ENCODE data around the gene SIAH1. TPM values are rescaled to one million over a fixed set of nuclear protein-coding genes. Genes with fewer than 3 reads are reported as not detected.
"Not testable (repeated sequence)": the region's sequence is repeated elsewhere in the genome, so short reads cannot be mapped to it uniquely, and the experiment has no call there.

The SIAH1 gene
- total RNA-seq, 1 donor from 2014 or later, result 38.1 TPM

DNA sequence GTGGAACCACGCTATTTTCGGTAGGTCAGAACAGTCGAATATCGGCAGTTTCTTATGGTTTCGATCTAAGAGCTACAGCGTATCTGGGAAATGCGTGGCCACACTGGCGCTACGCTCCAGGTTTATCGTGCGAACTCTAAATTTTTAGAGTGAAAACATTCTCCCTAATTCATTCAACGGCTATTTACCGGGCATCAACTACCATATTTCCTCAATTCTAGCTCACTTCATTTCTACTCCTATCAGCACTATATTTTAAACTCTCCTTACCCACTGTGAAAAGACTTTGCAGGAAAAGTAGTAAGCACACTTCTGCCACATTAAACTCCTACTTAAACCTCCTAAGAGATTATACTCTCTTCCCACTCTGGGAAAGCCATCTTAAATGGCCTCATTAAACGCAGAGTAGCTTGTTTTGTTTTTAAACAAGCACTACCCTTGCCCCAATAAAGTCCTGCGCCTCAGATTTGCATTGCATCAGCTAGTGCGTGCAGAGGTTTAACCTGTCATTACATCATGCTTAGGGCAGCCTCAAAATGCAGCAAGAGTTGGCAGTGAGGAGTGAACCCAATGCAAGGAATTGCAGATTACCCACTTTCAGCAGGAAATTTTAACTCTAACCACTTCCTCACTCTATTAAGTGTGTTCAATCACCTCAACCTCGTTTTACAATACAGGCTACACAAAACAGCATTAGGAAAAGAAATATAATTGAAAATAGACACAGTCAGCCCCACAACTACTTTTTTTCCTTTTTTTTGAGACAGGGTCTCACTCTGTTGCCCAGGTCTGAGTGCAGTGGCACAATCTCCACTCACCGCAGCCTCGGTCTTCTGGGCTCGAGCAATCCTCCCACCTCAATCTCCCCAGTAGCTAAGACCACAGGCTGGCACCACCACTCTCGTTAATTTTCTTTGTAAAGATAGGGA is 18.8 kb downstream of the SIAH1 start:
- peak; percentile 87 for DNase-seq (ENCODE audit: low read depth)

DNA sequence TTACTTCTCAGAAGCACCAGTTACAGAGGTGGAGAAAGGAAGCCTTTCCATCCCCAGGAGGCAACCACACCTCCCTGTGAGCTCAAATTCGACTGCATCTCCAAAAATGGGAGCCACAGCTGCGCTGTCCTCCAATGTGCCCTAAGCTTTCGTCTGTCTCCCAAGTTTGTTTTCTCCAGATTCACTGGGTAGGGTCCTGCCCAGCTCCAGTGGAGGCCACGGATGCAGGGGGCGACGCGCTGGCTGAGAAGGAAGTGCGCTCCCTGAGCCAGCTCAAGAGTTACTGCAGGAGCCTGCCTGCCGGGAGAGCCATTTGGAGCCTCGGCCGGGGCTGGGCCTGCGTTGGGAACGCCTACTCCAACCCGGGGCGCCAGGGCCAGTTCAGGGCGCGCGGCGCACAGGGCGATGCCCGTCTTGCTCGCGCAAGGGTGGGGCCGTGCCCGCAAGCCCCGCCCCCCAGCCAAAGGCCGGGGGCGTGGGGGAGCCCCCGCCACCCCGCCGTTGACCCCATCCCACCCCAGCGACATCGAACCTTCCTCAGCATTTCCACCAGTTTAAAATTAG is 19.5 kb downstream of the SIAH1 start:
- peak; percentile 74 for DNase-seq (ENCODE audit: low read depth)

DNA sequence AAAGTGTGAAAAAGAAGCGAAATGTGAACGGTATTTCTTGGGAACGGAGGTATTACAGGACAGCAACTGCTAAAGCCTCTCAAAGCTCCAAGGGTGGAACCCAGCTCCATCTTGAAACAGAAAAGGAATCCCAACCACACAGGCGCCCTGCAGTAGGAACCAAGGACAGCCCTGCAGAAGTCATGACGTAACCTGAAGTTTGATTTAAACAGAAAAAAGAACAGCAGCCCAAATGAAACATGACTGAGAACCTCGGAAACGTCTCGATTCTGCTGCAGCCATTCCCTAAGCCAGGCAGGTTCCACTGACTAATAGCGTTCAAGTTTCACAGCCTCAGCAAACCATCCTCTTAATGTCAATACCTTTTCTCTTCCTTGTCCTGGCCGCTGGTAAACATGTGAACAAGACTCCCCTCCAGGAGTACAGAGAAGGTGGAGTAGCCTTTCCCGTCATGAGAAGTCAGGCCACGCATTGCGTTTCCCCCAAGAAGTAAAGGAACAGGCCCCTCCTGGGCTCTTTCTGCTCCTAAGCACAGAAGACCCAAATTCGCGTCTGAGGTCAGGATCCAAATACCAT is 20.1 kb downstream of the SIAH1 start:
- DNase-seq (ENCODE audit: low read depth), result peak; percentile 34

DNA sequence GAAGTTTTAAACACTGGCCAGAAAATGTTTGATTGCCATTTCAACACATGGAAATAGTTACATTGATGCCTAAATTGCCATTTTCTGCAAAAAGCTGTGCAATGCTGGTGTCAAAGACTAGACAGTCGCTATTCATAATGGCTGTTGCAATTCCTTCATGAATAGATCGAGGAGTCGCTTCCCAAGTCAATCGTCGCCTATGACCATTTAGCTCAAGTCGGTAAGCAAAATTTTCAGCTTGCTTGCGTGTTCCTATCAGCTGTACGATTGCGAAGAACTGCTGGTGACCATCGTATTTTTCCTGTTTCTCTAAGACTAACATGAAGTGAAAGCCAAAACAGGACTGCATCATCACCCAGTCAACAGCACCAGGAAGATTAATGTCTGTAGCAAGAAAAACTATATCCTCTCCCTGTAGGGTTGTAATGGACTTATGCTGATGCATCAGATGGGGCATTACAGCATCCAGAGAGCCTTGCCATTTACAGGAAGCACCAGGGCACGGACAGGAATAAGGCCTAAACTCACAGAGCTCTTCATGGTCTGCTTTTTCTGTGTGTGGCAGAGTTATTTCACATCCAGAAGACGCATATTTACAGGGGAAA is 23.6 kb downstream of the SIAH1 start:
- no peak for DNase-seq (ENCODE audit: low read depth)

DNA sequence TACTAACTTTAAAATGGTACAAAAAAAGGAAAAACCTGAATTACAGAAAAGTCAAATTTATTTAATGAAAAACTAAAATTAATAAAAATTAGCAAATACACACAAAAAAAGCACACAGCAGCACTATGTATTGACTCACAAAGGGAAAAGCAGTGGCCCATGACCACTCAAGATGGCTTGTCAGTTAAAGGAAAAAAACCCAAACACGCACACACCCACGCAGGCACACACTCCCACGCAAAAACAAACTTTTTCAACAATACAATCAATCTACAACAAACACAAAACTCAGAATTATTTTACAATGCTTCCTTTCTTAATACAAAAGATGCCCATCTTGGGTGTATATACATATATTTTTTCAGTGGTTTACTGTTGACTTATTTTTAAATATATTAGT is 24.2 kb downstream of the SIAH1 start:
- no peak for DNase-seq (ENCODE audit: low read depth)

DNA sequence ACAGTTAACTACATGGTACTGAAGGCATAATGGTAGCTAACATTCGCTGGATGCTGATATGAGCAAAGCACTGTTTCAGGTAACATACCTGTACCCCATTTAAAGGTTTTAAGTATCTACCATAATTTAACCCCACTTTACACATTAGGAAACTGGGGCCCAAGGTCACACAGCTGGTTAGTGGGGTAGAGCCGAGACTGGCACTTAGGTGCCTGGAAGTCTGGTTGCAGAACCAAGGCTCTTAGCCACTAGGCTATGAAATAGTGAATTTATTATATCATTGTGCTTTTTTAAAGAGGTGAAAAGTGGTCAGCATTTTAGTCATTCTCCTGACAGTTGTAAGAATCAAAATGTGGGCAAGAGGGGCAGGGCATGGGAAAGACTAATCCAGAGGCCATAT is 25.2 kb downstream of the SIAH1 start:
- DNase-seq (ENCODE audit: low read depth), result no peak

DNA sequence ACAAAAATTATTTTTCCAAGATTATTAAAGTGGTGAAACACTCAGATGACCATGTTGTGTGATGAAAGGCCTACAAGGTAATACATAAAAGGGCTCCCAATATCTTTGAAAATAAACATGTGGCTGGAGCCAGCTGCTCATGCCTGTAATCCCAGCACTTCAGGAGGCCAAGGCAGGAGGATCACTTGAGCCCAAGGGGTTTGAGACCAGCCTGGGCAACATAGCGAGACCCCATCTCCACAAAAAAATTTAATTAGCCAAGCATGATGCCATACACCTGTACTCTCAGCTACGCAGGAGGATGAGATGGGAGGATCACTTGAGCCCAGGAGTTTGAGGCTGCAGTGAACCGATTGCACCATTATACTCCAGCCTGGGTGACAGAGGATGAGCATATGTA is 26.8 kb downstream of the SIAH1 start:
- no peak for DNase-seq (ENCODE audit: low read depth)

DNA sequence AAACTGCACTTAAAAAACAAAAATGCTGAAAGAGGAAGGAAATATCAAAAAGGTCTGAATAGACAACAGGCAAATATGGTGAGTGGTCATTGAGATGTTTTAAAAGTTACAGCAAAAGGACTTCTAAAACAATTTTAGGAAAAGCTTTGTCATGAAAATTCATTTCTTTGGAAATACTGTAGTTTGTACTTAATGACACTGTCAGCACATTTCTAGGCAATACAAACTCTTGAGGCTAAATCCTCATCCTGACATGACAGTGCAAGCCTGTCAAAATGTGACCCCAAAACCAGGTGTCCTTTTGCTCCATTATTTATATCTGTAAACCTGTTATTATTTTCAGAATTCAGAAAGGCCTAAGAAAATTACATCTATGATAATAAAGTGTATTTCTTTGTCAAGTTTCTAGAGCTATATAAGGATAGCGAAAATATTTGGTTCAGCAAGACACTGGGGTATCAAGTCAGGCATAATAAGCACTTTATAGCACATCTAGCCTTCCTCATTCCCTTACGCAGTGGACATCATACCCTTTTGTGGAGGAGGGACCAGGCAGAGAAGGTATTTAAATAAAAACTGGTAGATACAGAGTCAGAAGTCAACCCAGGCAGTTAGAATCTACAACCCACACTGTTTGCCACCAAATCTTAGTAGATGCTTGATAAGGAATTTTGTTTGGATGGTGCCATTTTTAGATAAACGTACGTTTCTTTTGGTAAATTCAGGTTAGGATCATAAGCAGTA is 28.4 kb downstream of the SIAH1 start:
- DNase-seq (ENCODE audit: low read depth), result no peak

DNA sequence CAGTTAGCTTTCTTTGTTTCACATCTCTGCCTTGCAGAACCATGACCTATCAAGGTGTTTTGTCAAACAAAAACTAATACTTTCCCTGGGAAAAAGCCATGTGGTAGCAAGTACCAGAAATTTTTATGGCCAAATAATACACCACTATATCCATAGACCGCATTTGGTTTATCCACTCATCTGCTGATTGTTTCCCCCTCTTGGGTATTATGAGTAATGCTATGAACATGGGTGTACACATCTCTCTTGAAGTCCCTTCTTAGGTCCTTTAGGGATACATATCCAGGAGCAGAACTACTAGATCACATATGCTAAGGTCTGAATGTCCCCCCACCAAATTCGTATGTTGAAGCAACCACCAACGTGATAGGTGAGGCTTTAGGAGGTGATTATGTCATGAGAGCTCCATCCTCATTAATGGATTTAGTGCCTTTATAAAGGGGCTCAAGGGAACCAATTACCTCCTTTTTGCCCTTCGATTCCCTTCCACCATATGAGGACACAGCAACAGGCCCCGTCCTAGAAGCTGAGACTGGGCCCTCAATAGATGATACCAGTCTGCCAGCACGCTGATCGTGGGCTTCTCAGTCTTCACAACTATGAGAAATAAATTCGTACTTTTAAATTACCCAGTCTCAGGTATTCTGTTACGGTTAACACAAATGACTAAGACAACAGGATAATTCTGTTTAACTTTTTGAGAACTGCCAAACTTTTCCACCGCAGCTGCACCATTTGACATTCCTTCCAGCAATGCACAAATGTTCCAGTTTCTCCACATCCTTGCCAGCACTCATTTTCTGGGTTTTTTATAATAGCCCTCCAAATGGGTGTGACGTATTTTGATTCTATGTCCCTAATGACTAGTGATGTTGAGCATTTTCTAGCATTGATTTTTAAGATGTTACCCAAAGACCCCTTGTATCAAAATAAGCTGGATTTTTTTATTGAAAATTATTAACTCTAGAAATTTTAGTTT is 30.0 kb downstream of the SIAH1 start:
- DNase-seq (ENCODE audit: low read depth), result no peak

DNA sequence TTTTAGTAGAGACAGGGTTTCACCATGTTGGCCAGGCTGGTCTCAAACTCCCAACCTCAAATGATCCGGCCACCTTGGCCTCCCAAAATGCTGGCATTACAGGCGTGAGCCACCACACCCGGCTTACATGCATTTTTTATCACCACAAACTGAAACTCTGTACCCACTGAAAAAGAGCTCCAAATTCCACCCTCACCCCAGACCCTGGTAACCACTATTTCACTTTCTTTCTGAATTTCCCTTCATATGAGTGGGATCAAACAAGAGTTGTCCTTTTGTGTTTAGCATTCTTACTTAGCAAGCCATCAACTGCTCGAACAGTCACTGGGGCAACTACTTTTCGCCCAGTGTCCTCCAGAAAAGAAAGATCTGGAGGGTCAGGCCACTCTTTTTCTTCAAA is 30.8 kb downstream of the SIAH1 start:
- not testable (repeated sequence) for DNase-seq (ENCODE audit: low read depth)

DNA sequence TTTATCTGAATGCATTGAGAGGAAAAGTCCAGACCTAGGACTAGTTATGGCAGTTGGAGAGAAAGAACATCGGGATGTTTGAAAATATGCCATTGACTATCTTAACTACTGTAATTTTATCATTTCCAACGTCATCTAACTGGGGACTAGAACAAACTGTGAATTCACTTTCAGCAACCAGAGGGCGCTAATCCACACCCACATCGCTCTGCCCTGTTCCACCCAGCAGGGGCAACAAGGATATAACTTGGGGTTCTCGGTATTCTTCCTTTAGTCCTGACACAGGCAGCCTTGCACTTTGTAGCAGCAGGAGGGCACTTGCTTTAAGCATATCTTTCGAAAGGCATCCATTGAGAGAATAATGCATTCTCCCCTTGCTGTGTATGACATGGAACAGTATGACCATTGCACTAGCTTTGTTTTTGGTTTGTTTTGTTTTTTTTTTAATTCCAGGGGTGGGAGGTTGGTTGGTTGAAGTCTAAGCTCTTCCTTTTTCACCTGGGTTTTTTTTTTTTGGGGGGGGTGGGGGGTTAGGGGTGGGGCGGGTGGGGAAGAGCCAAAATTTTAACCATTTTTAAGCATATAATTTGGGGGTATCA is 31.5 kb downstream of the SIAH1 start:
- DNase-seq (ENCODE audit: low read depth), result peak; percentile 61

DNA sequence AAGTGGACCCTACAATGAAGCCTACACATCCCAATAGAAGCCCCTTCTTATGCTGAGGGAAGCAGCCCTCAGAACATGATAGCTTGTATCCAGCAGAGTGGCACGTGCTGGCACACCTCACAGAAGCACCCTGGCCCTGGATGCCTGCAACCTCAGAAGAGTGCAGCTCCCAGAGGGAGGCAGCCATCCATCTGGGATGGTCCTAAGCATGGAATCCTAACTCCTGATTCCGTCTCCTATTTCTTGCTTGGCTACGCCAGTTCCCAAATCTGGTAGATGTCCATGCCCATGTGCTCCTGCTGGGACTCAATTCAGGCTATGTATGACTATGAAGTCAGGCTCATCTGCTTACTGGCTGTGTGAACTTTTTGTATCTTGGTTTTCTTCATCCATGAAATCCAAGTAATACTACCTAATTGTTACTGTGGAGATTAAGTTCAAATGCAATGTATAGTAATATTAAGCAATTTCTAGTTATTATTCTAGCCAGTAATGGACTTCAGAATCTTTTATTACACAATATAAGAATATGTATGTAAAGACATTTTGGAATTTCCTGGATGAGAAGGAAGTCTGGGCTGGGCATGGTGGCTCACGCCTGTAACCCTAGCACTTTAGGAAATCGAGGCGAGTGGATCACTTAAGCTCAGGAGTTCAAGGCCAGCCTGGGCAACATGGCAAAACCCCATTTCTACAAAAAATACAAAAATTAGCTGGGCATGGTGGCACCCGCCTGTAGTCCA is 32.4 kb downstream of the SIAH1 start:
- no peak for DNase-seq (ENCODE audit: low read depth)

DNA sequence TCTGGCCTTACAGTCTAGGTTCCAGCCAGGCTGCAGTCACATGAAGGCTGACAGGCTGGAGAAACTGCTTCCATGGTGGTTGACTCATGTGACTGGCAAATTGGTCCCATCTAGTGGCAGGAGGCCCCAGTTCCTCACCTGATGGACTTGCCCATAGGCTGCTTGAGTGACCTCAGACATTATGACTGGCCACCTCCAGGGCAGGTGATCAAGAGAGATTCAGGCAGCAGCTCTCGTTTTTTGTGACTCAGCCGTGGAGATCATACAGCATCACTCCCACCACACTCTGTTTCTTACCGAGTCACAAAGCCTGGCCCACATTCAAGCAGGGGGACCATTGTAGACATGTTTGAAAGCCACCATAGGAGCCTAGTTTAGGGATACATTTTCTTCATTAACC is 34.5 kb downstream of the SIAH1 start:
- DNase-seq (ENCODE audit: low read depth), result no peak

DNA sequence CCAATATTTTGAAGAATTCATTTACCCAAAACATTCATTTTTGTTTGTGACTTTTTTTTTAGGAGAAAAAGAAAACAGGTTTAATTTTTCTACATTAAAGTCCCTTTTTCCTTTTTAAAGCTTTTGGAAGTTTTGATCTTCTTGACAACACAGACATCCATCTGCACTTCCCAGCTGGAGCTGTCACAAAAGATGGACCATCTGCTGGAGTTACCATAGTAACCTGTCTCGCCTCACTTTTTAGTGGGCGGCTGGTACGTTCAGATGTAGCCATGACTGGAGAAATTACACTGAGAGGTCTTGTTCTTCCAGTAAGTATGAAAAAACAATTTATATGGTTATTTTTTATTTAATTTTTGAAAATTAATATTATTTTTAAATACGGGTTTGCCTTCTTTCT is 37.2 kb downstream of the SIAH1 start:
- no peak for DNase-seq (ENCODE audit: low read depth)

DNA sequence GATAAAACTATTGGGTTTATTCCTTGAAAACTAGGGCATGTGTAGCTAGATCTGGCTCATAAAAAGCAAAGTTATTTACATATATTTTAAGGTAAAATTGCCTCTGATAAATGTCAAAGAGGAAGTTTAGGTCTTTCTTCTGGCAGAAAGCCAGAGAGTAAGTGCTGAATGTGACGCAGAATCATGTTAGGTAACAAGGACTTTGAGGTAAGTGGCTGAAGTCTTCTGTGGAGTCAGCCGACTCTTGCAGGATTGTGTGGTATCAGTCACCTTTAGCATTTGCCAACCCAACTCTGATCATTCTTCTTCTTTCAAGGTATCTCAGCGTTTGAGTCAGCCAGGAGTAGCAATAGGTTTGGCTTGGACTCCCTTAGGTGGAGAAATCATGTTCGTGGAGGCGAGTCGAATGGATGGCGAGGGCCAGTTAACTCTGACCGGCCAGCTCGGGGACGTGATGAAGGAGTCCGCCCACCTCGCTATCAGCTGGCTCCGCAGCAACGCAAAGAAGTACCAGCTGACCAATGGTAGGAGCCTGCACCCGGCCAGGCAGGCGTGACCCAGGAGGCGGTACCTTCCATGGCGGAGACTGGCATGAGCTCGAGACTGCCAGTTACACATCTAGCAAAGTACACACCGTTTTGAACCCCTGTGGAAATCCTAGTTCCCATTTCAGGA is 37.9 kb downstream of the SIAH1 start:
- DNase-seq (ENCODE audit: low read depth), result no peak

DNA sequence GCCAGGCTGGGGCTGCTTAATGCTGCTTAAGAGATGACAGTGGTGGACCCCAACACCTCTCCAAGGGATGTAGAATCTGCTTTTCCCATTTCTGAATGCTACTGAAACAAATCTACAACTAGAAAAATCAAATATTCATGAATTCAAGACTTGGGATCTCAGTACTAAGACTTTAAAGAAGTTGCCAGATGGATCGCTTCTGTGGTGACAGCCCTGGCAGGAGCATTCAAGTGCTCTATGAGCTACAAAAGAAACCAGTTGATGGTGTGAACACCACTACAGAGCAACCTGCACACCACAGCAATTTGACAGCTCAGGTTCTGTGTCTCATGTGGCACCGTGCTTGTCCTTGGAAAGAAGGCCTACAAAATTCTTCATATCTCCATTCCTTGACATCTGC is 42.6 kb downstream of the SIAH1 start:
- DNase-seq (ENCODE audit: low read depth), result no peak

DNA sequence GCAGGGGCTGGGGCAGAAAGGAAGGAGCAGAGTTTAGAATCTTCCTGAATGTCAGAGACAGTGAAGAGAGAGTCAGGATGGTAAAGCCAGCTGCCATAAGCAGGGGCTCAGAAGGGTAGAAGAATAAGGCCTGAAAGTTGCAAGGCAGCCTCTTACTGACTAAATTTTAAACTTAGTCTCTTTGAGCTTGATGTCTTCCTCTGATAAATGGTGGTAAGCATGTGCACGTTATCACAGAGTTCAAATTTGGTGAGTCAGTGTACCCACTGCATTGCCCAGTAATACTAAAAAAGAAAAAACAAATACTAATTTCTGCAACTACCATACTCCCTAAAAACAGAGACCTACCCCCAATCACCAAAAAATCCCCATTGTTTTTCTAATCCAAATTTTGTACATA is 45.2 kb downstream of the SIAH1 start:
- DNase-seq (ENCODE audit: low read depth), result no peak

DNA sequence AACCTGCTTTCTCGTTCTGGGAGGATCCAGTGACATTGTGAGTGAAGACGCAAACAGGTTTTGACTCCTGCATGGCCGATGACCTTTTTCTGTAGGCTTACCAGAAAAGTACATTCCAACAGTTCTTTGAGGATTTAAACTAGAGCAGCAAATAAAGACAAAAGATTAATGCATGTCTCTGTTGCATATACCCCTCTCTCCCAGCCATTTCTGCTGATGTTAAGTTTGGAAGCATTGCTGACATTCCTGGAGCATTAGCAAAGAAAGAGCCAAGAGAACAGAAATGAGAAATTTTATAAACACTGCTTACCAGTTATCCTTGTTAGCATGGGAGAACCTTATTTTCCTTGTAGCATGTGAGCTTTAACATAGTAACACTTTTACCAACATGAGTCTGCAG is 49.3 kb downstream of the SIAH1 start:
- no peak for DNase-seq (ENCODE audit: low read depth)

DNA sequence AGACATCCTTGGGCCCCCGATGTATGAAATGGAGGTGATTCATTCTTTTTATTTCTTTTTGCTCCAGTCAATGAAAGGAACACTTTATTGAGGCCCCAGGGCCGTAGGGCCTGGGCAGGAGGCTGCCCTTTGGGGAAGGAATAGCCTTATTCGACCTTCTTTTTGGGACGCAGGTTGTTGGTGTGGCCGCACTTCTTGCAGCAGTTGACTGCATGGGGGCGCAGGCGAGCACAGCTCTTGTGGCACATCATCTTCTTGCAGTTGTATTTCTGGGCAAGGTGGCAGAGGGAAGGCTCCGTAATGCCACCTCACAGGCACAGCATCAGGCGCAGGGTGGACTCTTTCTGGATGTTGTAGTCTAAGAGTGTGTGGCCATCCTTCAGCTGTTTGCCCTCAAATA is 50.9 kb downstream of the SIAH1 start:
- no peak for DNase-seq (ENCODE audit: low read depth)

Data from renal cortical epithelial cell (primary cell).